Measurements from ENCODE around the gene CTNNA3.

GRCh38 chr10:67662415-67662814 is 33.6 kb downstream of the CTNNA3 start:
- no peak for TF ChIP-seq CTCF (IDR thresholded peaks at IDR 0.05)
- no peak for TF ChIP-seq EP300 (IDR thresholded peaks at IDR 0.05; ENCODE audit: low read depth)
- no peak for TF ChIP-seq POLR2AphosphoS5 (IDR thresholded peaks at IDR 0.05)
